Lower lobe of right lung (tissue), 2 donors: ENCODE data around the gene SFTA2. TPM values are rescaled to one million over a fixed set of nuclear protein-coding genes. Genes with fewer than 3 reads are reported as not detected.

Experiments used
- ATAC-seq, 2 donors: fragments of 200-7000 bp; cut with Tn5 transposase; one replicate each; pipeline ENCODE4 v1.9.1; 2020 to 2022; ENCODE audit warnings: mild to moderate bottlenecking in 2 of 2, moderate library complexity in 2 of 2
- DNase-seq: peaks from one replicate; pipeline ENCODE4 v3.0.0-alpha.2; 2020
- H3K27ac ChIP-seq: fragments of 200-600 bp; one replicate; pipeline ENCODE4 v1.8.0; 2022
- H3K27me3 ChIP-seq: fragments of 200-600 bp; one replicate; pipeline ENCODE4 v1.8.0; 2022; ENCODE audit warnings: low read depth
- H3K36me3 ChIP-seq: fragments of 200-600 bp; one replicate; pipeline ENCODE4 v1.8.0; 2022; ENCODE audit warnings: mild to moderate bottlenecking
- H3K4me1 ChIP-seq: fragments of 200-600 bp; one replicate; pipeline ENCODE4 v1.8.0; 2022
- H3K4me3 ChIP-seq: fragments of 200-600 bp; one replicate; pipeline ENCODE4 v1.8.0; 2022; ENCODE audit warnings: mild to moderate bottlenecking
- H3K9me3 ChIP-seq: fragments of 200-600 bp; one replicate; pipeline ENCODE4 v1.8.0; 2022
- intact Hi-C: fragments of 100-400 bp; cut with DNase I; formaldehyde crosslinking; loops from one replicate; pipeline ENCODE4 v1.11.0; 2022
- total RNA-seq: library from RNA; stranded (reverse); fragmentation: NEBNext Ultra II Directional; extraction: Animal tissue kit (Norgen Biotek cat#: 25700); gene quantifications from one replicate; pipeline ENCODE4 v1.2.1, GENCODE V29; 2021
- TF ChIP-seq, protein P1 (sequence below): fragments of 200-600 bp; IDR thresholded peaks from one replicate; pipeline ENCODE4 v1.8.0; 2022; ENCODE audit warnings: antibody characterized with exemption, mild to moderate bottlenecking
- donor health status: DM: no; HTN: yes; CAD: no; lungs with severe emphysema.

SFTA2 gene
- total RNA-seq, 1 donor from 2014 or later, result 351 TPM

DNA sequence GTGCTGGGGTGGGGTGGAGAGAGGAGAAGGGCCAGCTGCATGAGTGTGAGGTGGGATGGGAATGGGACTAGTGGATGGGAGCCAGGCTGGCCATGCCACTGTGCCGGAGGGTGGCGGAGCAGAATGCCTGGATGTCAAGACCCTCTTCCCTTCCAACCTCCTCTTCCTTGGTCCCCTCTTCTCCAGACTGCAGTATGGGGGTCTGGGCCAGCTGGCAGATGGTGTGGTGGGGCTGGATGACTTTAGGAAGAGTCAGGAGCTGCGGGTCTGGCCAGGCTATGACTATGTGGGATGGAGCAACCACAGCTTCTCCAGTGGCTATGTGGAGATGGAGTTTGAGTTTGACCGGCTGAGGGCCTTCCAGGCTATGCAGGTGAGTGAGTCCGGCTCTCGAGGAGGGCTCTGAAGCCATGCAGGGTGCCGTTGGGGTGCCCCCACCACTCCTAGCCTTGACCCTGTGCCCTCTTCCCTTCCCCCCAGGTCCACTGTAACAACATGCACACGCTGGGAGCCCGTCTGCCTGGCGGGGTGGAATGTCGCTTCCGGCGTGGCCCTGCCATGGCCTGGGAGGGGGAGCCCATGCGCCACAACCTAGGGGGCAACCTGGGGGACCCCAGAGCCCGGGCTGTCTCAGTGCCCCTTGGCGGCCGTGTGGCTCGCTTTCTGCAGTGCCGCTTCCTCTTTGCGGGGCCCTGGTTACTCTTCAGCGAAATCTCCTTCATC, 40.0 kb downstream of the SFTA2 start:
- Histone ChIP-seq H3K27me3 (no peaks in the 10 kb centered on the region), H3K4me3 (no peak overlapping the region), H3K9me3 (no peaks in the 10 kb centered on the region), H3K27ac (no peak overlapping the region), H3K4me1 (peaks cover 5% of the 10 kb centered on the region), H3K36me3 (peaks cover 66% of the 10 kb centered on the region)
- DNase-seq (no peak), ATAC-seq (no peak)
- intact Hi-C loops, result no loop called here
- TF ChIP-seq, protein P1, sequence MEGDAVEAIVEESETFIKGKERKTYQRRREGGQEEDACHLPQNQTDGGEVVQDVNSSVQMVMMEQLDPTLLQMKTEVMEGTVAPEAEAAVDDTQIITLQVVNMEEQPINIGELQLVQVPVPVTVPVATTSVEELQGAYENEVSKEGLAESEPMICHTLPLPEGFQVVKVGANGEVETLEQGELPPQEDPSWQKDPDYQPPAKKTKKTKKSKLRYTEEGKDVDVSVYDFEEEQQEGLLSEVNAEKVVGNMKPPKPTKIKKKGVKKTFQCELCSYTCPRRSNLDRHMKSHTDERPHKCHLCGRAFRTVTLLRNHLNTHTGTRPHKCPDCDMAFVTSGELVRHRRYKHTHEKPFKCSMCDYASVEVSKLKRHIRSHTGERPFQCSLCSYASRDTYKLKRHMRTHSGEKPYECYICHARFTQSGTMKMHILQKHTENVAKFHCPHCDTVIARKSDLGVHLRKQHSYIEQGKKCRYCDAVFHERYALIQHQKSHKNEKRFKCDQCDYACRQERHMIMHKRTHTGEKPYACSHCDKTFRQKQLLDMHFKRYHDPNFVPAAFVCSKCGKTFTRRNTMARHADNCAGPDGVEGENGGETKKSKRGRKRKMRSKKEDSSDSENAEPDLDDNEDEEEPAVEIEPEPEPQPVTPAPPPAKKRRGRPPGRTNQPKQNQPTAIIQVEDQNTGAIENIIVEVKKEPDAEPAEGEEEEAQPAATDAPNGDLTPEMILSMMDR, result no peak

DNA sequence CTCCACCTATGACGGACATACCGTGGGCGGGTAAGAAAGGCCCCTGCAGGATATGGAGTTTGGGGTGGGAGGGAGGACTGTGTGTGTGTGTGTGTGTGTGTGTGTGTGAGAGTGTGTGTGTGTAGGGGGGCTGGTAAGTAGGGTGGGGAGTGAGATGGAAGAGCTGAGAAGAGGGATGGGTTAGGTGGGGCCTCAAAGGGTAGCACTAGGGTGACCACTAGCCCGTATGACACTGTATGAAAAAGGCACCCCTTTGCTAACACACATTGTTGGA, 40.6 kb downstream of the SFTA2 start:
- H3K9me3 ChIP-seq, result no peaks in the 10 kb centered on the region
- no peak overlapping the region for H3K27ac ChIP-seq
- H3K4me3 ChIP-seq, result no peak overlapping the region
- H3K27me3 ChIP-seq, result no peaks in the 10 kb centered on the region
- ATAC-seq (no peak), DNase-seq (no peak)
- H3K4me1 ChIP-seq, result peaks cover 10% of the 10 kb centered on the region
- H3K36me3 ChIP-seq, result peaks cover 66% of the 10 kb centered on the region
- TF ChIP-seq, protein P1, result no peak
- intact Hi-C loops, result no loop called here

DNA sequence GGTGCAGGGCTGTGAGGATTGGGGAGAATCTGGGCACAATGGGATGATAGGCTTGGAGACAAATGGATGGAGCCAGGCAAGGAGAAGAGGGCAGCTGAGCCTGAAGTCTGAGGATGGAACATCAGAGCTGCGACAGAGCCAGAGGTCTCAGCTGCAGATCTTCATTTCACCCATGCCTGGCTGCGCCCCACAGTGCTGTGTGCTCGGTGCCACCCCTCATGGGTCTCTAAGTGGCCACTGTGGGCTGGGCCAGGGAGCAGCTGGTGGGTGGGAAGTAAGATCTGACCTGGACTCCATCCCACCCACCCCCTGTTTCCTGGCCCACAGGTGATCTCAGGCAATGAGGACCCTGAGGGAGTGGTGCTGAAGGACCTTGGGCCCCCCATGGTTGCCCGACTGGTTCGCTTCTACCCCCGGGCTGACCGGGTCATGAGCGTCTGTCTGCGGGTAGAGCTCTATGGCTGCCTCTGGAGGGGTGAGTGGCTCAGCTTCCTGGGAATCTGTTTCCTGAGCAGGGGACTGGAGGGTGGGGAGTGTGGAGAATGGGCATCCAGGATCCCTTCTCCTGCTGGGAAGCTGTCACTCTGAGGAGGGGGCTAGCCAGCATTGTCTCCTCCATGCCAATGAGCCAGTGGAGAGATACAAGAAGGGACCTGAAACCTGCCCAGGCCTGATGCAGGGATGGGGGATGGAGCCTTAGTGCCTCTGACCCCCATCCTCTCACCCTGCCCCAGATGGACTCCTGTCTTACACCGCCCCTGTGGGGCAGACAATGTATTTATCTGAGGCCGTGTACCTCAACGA, 41.1 kb downstream of the SFTA2 start:
- intact Hi-C loops, result no loop called here
- Histone ChIP-seq H3K36me3 (peaks cover 61% of the 10 kb centered on the region), H3K9me3 (no peaks in the 10 kb centered on the region), H3K27me3 (no peaks in the 10 kb centered on the region), H3K4me3 (no peak overlapping the region), H3K27ac (no peak overlapping the region), H3K4me1 (peaks cover 16% of the 10 kb centered on the region)
- TF ChIP-seq, protein P1, result no peak
- DNase-seq (no peak), ATAC-seq (no peak)

DNA sequence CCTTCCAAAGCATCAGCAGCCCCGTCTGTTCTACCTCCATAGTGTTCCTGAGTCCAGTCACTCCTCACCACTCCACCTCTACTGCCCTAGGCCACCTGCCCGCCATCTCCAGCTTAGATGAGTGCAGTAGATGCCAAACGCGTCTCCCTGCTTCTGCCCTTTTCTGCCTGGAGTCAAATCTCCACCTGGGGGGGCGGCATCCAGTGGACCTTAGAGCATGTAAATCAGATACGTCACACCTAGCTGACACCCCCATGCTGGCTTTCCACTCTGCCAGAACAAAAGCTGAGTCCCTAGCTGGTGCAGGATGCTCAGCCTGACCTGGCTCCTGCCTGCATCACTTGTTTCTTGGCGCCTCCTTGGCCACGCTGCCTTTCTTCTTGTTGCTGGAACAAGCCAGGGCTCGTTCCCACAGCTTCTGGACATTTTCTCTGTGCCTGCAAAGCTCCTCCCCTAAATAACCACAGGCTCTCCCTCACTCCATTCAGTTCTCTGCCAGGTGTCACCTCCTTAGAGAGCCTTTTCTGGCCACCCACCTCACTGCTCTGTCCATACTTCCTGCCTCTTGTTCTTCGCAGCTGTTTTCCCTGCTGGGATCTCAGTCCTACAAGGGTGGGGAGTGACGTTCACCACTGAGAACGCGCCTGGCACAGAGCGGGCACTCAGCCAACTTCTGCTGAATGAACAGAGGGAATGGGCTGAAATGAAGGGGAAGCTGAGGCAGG, 41.9 kb downstream of the SFTA2 start:
- intact Hi-C loops, result no loop called here
- no peak overlapping the region for H3K27ac ChIP-seq

DNA sequence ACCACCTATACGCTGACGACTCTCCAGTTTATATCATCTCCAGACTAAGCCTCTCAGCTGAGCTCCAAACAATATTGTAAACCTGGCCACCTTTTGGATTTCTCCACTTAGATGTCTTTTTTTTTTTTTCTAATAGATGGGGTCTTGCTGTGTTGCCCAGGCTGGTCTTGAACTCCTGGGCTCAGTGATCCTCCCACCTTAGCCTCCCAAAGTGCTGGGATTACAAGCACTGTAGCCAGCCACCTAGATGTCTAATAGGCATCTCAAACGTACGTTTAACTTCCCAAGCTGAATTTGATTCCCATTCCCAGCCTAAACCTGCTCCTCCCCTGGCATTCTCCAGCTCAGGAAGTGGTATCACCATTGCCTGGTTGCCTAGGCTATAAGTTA, 42.5 kb downstream of the SFTA2 start:
- Histone ChIP-seq H3K4me3 (no peak overlapping the region), H3K27me3 (no peaks in the 10 kb centered on the region), H3K27ac (no peak overlapping the region), H3K9me3 (no peaks in the 10 kb centered on the region), H3K36me3 (peaks cover 48% of the 10 kb centered on the region), H3K4me1 (peaks cover 27% of the 10 kb centered on the region)
- TF ChIP-seq, protein P1, result no peak
- intact Hi-C loops, result no loop called here
- no peak for DNase-seq
- ATAC-seq, result no peak

More for the DNA sequence above, 41.9 kb downstream of the SFTA2 start:
- peaks cover 23% of the 10 kb centered on the region for H3K4me1 ChIP-seq
- peaks cover 54% of the 10 kb centered on the region for H3K36me3 ChIP-seq
- DNase-seq (no peak), ATAC-seq (no peak)
- TF ChIP-seq, protein P1, result no peak
- H3K27me3 ChIP-seq, result no peaks in the 10 kb centered on the region
- H3K9me3 ChIP-seq, result no peaks in the 10 kb centered on the region
- H3K4me3 ChIP-seq, result no peak overlapping the region
